Ectodermal cell (in vitro differentiated cells): ENCODE measurements around the gene USP24. TPM values are rescaled to one million over a fixed set of nuclear protein-coding genes. Genes with fewer than 3 reads are reported as not detected.

Source experiments
- H3K27ac ChIP-seq: 2 replicates; pipeline ENCODE4 v1.7.0; 2013; ENCODE audit warnings: mild to moderate bottlenecking, low read depth, low read length; ENCODE audit not compliant: insufficient read depth, poor library complexity, severe bottlenecking
- H3K27me3 ChIP-seq: 2 replicates; pipeline ENCODE4 v1.7.0; 2013; ENCODE audit warnings: mild to moderate bottlenecking, low read length; ENCODE audit not compliant: insufficient read depth, control insufficient read depth, poor library complexity, severe bottlenecking
- H3K36me3 ChIP-seq: one replicate; pipeline ENCODE4 v1.7.0; 2013; ENCODE audit warnings: low read length; ENCODE audit not compliant: control insufficient read depth, insufficient read depth
- H3K4me1 ChIP-seq: one replicate; pipeline ENCODE4 v1.7.0; 2013; ENCODE audit warnings: low read length; ENCODE audit not compliant: control insufficient read depth, insufficient read depth
- H3K4me3 ChIP-seq: 2 replicates; pipeline ENCODE4 v1.7.0; 2013; ENCODE audit warnings: low read depth, low read length, control low read depth; ENCODE audit not compliant: insufficient read depth
- H3K9me3 ChIP-seq: 2 replicates; pipeline ENCODE4 v1.7.0; 2013; ENCODE audit warnings: mild to moderate bottlenecking, low read length, moderate library complexity; ENCODE audit not compliant: control insufficient read depth
- WGBS, 2 experiments: methylation state at CpG; one replicate each; pipeline ENCODE4 v1.1.7; 2013; ENCODE audit warnings: missing lambda C conversion rate in 2 of 2; 5-methylcytosine and 5-hydroxymethylcytosine counted together
- polyA plus RNA-seq, 4 experiments: library from polyadenylated mRNA; stranded (reverse); fragments of 50-300 nt; gene quantifications; one replicate each; pipeline ENCODE4 v1.2.3, GENCODE V29; 2013

USP24 gene, protein sequence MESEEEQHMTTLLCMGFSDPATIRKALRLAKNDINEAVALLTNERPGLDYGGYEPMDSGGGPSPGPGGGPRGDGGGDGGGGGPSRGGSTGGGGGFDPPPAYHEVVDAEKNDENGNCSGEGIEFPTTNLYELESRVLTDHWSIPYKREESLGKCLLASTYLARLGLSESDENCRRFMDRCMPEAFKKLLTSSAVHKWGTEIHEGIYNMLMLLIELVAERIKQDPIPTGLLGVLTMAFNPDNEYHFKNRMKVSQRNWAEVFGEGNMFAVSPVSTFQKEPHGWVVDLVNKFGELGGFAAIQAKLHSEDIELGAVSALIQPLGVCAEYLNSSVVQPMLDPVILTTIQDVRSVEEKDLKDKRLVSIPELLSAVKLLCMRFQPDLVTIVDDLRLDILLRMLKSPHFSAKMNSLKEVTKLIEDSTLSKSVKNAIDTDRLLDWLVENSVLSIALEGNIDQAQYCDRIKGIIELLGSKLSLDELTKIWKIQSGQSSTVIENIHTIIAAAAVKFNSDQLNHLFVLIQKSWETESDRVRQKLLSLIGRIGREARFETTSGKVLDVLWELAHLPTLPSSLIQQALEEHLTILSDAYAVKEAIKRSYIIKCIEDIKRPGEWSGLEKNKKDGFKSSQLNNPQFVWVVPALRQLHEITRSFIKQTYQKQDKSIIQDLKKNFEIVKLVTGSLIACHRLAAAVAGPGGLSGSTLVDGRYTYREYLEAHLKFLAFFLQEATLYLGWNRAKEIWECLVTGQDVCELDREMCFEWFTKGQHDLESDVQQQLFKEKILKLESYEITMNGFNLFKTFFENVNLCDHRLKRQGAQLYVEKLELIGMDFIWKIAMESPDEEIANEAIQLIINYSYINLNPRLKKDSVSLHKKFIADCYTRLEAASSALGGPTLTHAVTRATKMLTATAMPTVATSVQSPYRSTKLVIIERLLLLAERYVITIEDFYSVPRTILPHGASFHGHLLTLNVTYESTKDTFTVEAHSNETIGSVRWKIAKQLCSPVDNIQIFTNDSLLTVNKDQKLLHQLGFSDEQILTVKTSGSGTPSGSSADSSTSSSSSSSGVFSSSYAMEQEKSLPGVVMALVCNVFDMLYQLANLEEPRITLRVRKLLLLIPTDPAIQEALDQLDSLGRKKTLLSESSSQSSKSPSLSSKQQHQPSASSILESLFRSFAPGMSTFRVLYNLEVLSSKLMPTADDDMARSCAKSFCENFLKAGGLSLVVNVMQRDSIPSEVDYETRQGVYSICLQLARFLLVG (N-terminal part only)
- 29.1 TPM for polyA plus RNA-seq (2013, experiment 1 of 4)
- 30.4 TPM for polyA plus RNA-seq (2013, experiment 2 of 4)
- 18.4 TPM for polyA plus RNA-seq (2013, experiment 3 of 4)
- polyA plus RNA-seq (2013, experiment 4 of 4) = 23.3 TPM

DNA sequence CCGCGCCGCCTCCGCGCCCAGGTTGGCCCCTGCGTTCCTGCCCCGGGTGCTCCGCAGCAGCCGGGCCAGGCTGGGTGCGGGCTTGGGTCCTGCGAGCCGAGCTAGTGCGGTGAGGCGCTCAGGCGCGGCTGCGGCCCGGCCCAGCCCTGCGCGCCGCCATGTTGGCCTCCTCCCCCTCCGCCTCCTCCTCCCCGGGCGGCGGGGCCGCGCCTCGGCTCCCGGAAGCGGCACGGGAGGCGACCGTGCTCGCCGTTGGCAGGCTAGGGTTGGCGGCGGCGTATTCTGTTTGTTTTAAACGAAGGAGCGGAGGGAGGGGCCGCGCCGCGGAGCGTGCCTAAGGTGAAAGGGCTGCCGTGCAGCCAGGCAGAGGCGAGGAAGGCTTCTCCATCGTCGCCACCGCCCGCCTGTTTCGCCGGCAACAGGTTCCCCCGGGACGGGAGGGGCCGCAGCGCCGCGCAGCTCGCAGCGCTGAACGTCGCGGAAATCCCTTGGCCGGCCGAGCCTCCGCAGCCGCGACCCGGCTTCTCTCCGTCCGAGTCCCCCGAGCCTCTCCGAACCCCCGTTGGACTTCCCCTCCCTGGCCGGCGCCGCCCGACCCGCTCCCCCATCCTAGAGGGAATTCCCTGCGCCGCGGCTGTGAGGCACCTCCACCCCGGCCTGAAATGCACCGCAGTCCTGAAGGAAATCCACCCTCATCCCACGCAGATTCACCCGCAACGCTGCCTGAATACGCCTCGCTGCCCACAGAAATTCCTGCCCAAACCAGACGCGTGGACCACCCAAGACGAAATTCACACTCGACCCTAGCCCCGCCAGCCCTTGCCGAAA is at the start of gene USP24:
USP24 (minus strand) TSS at position 171 of the 828 bp plus-strand sequence. CDS start 251 bp downstream, outside the sequence.
- Histone ChIP-seq H3K4me1 (peaks cover 19% of the 10 kb centered on the region), H3K36me3 (no peaks in the 10 kb centered on the region), H3K27ac (peak within 1 kb of the TSS; percentile 93), H3K4me3 (peak within 1 kb of the TSS; percentile 86), H3K27me3 (peaks cover 10% of the 10 kb centered on the region), H3K9me3 (no peaks in the 10 kb centered on the region)
- 0% methylated on average over 96 of the region's 96 CpGs for WGBS, 2 experiments

DNA sequence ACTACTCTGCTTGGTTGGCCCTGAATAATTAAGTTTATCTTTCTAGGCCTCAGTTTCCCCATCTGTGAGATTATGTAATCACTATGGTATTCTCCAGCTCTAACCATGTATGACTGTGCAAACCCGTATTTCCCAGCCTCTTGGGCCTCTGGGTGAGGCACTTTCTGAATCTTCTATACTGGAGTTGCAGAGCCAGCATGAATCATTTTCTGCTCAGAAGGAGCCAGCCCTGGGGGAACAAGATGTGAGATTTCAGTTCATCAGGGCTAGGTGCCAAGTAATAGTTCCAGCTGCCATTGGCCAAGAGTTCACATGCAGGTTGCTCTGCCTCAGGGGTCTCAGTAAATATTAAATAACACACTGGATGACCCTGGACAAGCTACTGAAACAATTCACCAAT is 47.7 kb upstream of the USP24 start:
- no peak overlapping the region for H3K4me3 ChIP-seq
- no peaks in the 10 kb centered on the region for H3K36me3 ChIP-seq
- no peaks in the 10 kb centered on the region for H3K27me3 ChIP-seq
- H3K27ac ChIP-seq = no peak overlapping the region
- no peaks in the 10 kb centered on the region for H3K4me1 ChIP-seq
- WGBS, 2 experiments = 94 to 100% methylated on average over 1 of the region's 1 CpG
- H3K9me3 ChIP-seq = no peaks in the 10 kb centered on the region

DNA sequence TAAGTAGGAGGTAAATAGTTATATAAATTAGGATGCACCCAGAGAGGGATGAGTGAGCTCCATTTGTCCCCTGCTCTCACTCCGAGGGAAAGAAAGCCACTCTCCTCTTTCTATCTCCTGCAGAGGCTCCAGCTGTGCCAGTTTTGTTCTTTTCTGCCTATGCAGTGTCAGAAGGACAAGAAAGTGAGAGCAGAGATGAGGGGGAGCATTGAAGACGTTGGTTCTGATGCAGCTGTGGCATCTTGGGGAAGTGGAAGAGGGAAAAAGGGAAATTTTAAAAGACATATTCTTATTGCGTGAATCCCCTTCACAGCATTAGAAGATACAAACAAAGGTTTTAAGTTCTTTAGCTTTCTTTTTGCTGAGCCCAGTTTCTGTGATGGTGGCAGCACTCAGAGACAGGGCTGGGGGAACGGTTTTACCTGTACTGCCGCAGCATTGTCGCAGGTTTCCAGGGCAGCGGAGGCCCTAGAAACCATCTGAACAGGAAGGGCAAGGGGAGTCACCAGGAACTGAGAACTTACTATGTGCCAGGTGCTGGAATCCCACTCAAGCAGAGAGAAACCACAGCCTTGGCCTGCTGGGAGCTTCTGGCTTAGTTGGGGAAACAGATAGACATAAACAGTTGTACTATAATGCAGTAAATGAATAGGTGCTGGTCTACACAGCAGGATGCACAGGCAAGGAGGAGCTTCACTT is 44.9 kb upstream of the USP24 start:
- Histone ChIP-seq H3K36me3 (no peaks in the 10 kb centered on the region), H3K4me1 (no peaks in the 10 kb centered on the region), H3K27me3 (no peaks in the 10 kb centered on the region), H3K4me3 (no peak overlapping the region), H3K9me3 (no peaks in the 10 kb centered on the region), H3K27ac (no peak overlapping the region)
- WGBS, 2 experiments = 63 to 68% methylated on average over 7 of the region's 7 CpGs

DNA sequence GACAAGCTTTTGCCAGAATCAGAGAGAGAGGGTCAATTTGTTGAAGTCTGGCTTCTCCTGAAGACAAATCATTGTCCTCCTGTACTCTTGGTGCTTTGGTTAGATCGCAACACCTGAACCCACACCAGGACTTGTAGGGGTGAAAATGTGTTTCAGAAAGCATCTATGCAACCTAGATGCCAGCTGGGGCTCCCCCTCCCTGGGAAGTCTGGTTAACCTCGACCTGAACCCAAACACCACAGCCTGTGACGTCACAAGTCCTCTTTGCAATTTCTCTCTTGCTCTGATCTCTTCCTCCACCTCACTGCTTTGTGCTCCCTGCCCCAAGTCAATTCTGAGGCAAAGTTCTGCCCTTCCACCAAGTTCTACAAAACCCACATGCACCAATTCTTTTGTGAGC is 42.8 kb upstream of the USP24 start:
- Histone ChIP-seq H3K9me3 (no peaks in the 10 kb centered on the region), H3K27ac (no peak overlapping the region), H3K4me1 (no peaks in the 10 kb centered on the region), H3K27me3 (no peaks in the 10 kb centered on the region), H3K4me3 (no peak overlapping the region), H3K36me3 (no peaks in the 10 kb centered on the region)
- WGBS, 2 experiments = 82 to 84% methylated on average over 3 of the region's 3 CpGs

DNA sequence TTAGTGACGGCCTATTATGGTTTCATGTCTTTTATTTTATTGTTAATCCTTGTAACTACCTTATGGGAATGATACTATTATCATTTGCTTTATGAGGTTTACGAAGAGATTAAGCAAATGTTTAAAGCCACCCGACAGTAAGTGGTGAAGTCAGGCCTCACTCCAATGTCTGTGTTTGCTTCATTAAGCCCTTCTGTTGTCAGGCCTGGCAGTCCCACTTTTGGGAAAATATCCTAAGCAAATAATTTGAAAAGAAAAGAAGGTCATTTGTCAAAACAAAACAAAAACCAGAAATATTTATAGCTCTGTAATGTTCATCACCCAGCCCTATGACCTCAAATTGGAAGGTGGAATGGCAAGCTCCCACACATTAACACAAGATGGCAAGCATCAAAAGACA is 40.7 kb upstream of the USP24 start:
- no peak overlapping the region for H3K4me3 ChIP-seq
- no peaks in the 10 kb centered on the region for H3K9me3 ChIP-seq
- H3K36me3 ChIP-seq = no peaks in the 10 kb centered on the region
- no peaks in the 10 kb centered on the region for H3K27me3 ChIP-seq
- 95 to 97% methylated on average over 2 to 3 of the region's 3 CpGs for WGBS, 2 experiments
- H3K27ac ChIP-seq = no peak overlapping the region
- no peaks in the 10 kb centered on the region for H3K4me1 ChIP-seq

DNA sequence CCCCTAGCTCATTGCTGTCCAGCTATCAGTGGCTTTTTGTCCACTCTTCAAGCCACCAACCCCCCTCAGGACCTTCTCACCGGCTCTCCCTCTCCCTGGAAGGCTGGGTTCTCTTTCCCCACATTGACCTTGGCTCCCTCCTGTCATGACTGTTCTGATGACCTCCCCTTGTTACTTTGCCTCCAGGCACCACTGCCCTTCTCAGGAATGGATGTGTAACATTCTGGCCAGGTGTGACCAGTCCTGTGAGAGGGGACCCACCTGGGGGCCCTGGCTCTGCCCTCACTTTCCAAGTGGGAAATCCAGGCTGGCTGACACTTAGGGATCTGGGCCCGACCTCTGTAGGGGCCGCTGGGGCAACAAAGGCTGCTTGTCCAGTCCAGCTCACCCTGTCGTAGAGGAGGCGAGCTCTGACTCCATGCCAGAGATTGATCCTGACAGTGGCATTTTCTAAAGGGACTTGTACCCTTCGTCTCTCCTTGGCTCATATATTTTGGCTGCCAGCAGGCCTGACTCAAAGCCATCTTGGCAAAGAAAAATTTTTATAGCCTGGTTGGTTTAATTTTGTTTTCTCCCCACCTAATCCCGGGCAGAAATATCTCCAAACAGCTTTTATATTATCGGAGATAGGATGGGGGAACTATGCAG is 37.9 kb upstream of the USP24 start:
- WGBS, 2 experiments = 79 to 81% methylated on average over 8 of the region's 8 CpGs
- H3K4me3 ChIP-seq = no peak overlapping the region
- no peaks in the 10 kb centered on the region for H3K4me1 ChIP-seq
- H3K27me3 ChIP-seq = no peaks in the 10 kb centered on the region
- H3K27ac ChIP-seq = no peak overlapping the region
- H3K9me3 ChIP-seq = no peaks in the 10 kb centered on the region
- H3K36me3 ChIP-seq = no peaks in the 10 kb centered on the region

DNA sequence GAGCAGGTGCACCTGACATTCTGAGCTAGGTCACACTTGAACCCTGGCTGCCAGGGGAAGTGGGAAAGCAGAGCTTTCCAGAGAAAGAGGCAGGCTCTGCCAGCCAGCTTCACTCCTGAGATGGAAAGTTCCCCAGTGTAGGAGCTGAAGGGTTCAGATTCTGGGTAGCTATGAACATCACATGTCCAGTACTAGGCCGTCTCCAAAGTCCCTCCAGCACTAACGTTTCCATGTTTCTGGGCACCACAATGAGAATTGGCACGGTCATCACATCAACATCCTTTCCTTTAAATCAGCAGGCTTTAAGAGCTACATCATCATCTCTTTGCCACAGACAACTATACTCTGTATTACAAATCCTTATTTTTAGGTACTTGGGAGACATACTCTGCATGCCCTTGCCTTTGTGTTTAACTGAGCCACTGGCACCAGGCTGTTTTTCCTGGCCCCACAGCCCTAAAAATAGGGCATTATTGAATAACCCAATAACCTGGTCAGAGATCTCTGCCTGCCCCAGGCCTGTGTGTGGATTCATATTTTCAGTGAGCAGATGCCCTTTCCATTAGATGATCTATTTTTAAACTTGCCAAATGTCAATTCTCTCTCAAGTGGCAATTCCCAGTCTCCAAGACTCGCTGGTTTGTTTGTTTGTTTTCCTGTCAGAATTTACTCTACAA is 35.4 kb upstream of the USP24 start:
- Histone ChIP-seq H3K4me3 (no peak overlapping the region), H3K36me3 (no peaks in the 10 kb centered on the region)

DNA sequence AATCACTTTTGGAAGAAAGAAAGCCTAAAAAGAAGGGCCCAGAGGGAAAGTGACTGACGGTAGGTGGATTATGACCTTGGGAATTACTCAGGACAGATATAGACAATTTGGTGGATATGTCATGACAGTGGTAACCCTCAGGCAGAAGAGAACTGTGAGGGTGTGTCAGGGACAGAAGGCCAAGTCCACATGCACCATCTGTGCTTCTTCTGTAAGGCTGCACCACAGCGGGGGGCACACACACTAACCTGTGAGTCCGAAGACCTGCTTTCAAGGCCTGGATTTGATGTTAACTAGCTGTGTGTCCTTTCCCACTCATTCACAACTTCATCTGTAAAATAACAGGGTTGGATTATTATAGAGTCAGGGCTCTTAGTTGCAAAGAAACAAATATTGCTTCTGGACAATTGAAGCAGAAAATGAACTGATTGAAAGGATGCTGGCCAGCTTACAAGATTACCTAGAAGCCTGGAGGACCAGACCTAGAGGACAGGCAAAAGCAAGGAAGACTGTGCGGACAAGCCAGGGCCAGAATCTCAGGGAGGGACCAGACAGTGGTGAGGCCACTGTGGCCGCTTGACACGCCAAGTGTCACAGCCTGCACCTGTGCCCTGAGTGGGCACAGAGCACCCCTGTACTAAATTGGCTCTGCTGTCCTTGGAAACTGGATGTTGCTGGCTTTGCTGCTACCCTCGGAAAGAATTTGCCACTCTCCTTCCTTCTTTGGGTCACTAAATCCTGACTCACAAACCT is 34.7 kb upstream of the USP24 start:
- 77 to 83% methylated on average over 7 of the region's 7 CpGs for WGBS, 2 experiments
- H3K9me3 ChIP-seq = no peaks in the 10 kb centered on the region
- H3K27ac ChIP-seq = no peak overlapping the region

More for the DNA sequence above, 35.4 kb upstream of the USP24 start:
- no peaks in the 10 kb centered on the region for H3K4me1 ChIP-seq
- H3K27me3 ChIP-seq = no peaks in the 10 kb centered on the region
- no peak overlapping the region for H3K27ac ChIP-seq
- WGBS, 2 experiments = 92 to 93% methylated on average over 4 of the region's 4 CpGs
- H3K9me3 ChIP-seq = no peaks in the 10 kb centered on the region

More for the DNA sequence above, 34.7 kb upstream of the USP24 start:
- H3K4me1 ChIP-seq = no peaks in the 10 kb centered on the region
- no peaks in the 10 kb centered on the region for H3K36me3 ChIP-seq
- no peaks in the 10 kb centered on the region for H3K27me3 ChIP-seq
- no peak overlapping the region for H3K4me3 ChIP-seq
